Panc1 (cell line): ENCODE data around the gene TMCO2. TPM values are rescaled to one million over a fixed set of nuclear protein-coding genes. Genes with fewer than 3 reads are reported as not detected.

Experiments used
- ATAC-seq: fragments of 200-7000 bp; cut with Tn5 transposase; 2 replicates; pipeline ENCODE4 v1.9.1; 2020; ENCODE audit warnings: mild to moderate bottlenecking, moderate library complexity
- BruUV-seq: library from RNA; stranded (reverse); fragments of 400-500 nt; replicated peaks from 2 replicates; lab custom pipeline; 2021; lab: Mats Ljungman, UMichigan
- CTCF ChIA-PET: fragments of 300-600 bp; sonication (Branson Sonifier 250); formaldehyde crosslinking; loops from one replicate; lab custom pipeline; 2022; ENCODE audit warnings: antibody characterized with exemption; lab: Charles Lee
- POLR2A ChIA-PET: fragments of 300-600 bp; sonication (Branson Sonifier 250); formaldehyde crosslinking; loops from one replicate; lab custom pipeline; 2022; ENCODE audit warnings: antibody characterized with exemption; lab: Charles Lee
- DNase-seq: peaks from one replicate; pipeline ENCODE4 v3.0.0-alpha.2; 2010; ENCODE audit warnings: low read depth, low spot score
- H3K27ac ChIP-seq: 2 replicates; pipeline ENCODE4 v1.5.1; 2011; ENCODE audit warnings: mild to moderate bottlenecking, low read length, inconsistent platforms
- H3K27me3 ChIP-seq: fragments of 200-500 bp; sonication (Bioruptor generic); 2 replicates; pipeline ENCODE4 v1.6.0; 2014; ENCODE audit warnings: low read length, inconsistent platforms; ENCODE audit not compliant: control insufficient read depth, insufficient read depth
- H3K36me3 ChIP-seq: fragments of 200-500 bp; sonication (Bioruptor generic); 2 replicates; pipeline ENCODE4 v1.5.1; 2014; ENCODE audit warnings: inconsistent platforms, mild to moderate bottlenecking, low read length, moderate library complexity; ENCODE audit not compliant: control insufficient read depth, insufficient read depth
- H3K4me1 ChIP-seq: 2 replicates; pipeline ENCODE4 v1.5.1; 2011; ENCODE audit warnings: inconsistent platforms, mild to moderate bottlenecking, low read length, moderate library complexity; ENCODE audit not compliant: control insufficient read depth, insufficient read depth
- H3K4me3 ChIP-seq, 2 experiments: 2 replicates each; pipeline ENCODE4 v1.5.1; 2011 to 2012; ENCODE audit warnings: low read depth in 2 of 2, low read length in 2 of 2, mild to moderate bottlenecking in 2 of 2, inconsistent platforms in 1 of 2, moderate library complexity in 1 of 2
- H3K9me3 ChIP-seq: fragments of 200-500 bp; sonication (Bioruptor generic); 2 replicates; pipeline ENCODE4 v1.5.1; 2014; ENCODE audit warnings: low read depth, mild to moderate bottlenecking, inconsistent platforms, low read length, moderate library complexity; ENCODE audit not compliant: control insufficient read depth, insufficient read depth
- POLR2AphosphoS5 ChIP-seq: IDR thresholded peaks from 2 replicates; pipeline ENCODE4 v1.6.1; 2012; ENCODE audit warnings: mild to moderate bottlenecking, low read depth, low read length, moderate library complexity
- SIN3A ChIP-seq: IDR thresholded peaks from 2 replicates; pipeline ENCODE4 v1.6.1; 2012; ENCODE audit warnings: low read depth, mild to moderate bottlenecking, low read length, moderate library complexity, borderline replicate concordance; ENCODE audit not compliant: insufficient read depth
- TCF7L2 ChIP-seq: IDR thresholded peaks from 2 replicates; pipeline ENCODE4 v1.6.1; 2011; ENCODE audit warnings: mild to moderate bottlenecking, low read depth, low read length, inconsistent platforms
- in situ Hi-C: cut with HindIII; loops from 2 replicates; pipeline ENCODE4 v1.10.0; 2016; ENCODE audit warnings: low sequenced_read_pairs, low pct_unique_long_range_greater_than_20kb
- intact Hi-C: fragments of 100-400 bp; cut with micrococcal nuclease; formaldehyde crosslinking; loops from one replicate; pipeline ENCODE4 v1.10.0; 2022; ENCODE audit not compliant: unreplicated experiment
- total RNA-seq: library from RNA; stranded (reverse); gene quantifications from one replicate; pipeline ENCODE4 v1.2.1, GENCODE V29; 2021; ENCODE audit not compliant: unreplicated experiment
- TF ChIP-seq, protein P1 (sequence below), 2 experiments: IDR thresholded peaks; 2 replicates each; pipeline ENCODE4 v1.6.1; 2011 to 2012; ENCODE audit warnings: low read depth in 2 of 2, control low read depth in 1 of 2, low read length in 1 of 2, mild to moderate bottlenecking in 1 of 2, moderate library complexity in 1 of 2; ENCODE audit not compliant: insufficient read depth in 1 of 2
- TF ChIP-seq, protein P2 (sequence below): fragments of 450-650 bp; IDR thresholded peaks from 2 replicates; pipeline ENCODE4 v1.5.1; 2017; ENCODE audit warnings: mild to moderate bottlenecking

Gene TMCO2
- total RNA-seq, 1 experiment from 2014 or later = not detected

DNA sequence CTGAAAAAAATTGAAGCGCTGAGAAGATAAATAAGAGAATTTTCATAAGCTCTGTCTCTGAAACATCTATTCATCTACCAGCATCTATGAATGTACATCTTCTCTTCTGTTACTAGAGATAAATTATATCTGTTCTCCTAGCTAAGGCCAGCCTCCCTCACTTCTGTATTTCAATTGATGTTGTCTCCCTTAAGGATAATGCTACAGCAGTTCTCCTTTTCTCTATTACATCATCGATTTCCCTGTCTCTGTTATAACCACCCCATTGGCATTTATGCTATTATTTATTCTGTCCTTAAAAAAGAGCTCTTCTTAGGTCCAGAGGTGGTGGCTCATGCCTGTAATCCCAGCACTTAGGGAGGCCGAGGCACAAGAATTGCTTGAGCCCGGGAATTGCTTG is 42.9 kb upstream of the TMCO2 start:
- ATAC-seq = no peak
- CTCF ChIA-PET = no interaction called here
- Histone ChIP-seq H3K27me3 (no peaks in the 10 kb centered on the region), H3K4me3 (no peak overlapping the region), H3K27ac (no peak overlapping the region), H3K9me3 (no peaks in the 10 kb centered on the region), H3K4me1 (no peaks in the 10 kb centered on the region), H3K36me3 (peaks cover 3% of the 10 kb centered on the region; the same call in 1 of the 2 replicates)
- no TSS peak for BruUV-seq
- intact Hi-C loops (no loop called here), in situ Hi-C loops (no loop called here)
- no peak for DNase-seq
- TF ChIP-seq, protein P1, sequence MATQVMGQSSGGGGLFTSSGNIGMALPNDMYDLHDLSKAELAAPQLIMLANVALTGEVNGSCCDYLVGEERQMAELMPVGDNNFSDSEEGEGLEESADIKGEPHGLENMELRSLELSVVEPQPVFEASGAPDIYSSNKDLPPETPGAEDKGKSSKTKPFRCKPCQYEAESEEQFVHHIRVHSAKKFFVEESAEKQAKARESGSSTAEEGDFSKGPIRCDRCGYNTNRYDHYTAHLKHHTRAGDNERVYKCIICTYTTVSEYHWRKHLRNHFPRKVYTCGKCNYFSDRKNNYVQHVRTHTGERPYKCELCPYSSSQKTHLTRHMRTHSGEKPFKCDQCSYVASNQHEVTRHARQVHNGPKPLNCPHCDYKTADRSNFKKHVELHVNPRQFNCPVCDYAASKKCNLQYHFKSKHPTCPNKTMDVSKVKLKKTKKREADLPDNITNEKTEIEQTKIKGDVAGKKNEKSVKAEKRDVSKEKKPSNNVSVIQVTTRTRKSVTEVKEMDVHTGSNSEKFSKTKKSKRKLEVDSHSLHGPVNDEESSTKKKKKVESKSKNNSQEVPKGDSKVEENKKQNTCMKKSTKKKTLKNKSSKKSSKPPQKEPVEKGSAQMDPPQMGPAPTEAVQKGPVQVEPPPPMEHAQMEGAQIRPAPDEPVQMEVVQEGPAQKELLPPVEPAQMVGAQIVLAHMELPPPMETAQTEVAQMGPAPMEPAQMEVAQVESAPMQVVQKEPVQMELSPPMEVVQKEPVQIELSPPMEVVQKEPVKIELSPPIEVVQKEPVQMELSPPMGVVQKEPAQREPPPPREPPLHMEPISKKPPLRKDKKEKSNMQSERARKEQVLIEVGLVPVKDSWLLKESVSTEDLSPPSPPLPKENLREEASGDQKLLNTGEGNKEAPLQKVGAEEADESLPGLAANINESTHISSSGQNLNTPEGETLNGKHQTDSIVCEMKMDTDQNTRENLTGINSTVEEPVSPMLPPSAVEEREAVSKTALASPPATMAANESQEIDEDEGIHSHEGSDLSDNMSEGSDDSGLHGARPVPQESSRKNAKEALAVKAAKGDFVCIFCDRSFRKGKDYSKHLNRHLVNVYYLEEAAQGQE (IDR thresholded peaks at IDR 0.05; ENCODE audit: insufficient read depth in 1 of 2, low read depth in 2 of 2, low read length in 1 of 2) = no peak
- TF ChIP-seq, protein P2, sequence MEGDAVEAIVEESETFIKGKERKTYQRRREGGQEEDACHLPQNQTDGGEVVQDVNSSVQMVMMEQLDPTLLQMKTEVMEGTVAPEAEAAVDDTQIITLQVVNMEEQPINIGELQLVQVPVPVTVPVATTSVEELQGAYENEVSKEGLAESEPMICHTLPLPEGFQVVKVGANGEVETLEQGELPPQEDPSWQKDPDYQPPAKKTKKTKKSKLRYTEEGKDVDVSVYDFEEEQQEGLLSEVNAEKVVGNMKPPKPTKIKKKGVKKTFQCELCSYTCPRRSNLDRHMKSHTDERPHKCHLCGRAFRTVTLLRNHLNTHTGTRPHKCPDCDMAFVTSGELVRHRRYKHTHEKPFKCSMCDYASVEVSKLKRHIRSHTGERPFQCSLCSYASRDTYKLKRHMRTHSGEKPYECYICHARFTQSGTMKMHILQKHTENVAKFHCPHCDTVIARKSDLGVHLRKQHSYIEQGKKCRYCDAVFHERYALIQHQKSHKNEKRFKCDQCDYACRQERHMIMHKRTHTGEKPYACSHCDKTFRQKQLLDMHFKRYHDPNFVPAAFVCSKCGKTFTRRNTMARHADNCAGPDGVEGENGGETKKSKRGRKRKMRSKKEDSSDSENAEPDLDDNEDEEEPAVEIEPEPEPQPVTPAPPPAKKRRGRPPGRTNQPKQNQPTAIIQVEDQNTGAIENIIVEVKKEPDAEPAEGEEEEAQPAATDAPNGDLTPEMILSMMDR = no peak
- TF ChIP-seq TCF7L2 (no peak), POLR2AphosphoS5 (no peak), SIN3A (no peak)
- POLR2A ChIA-PET = interaction anchor here (0.6 kb wide), 1 partner anchor 37 kb away, joined by 3 read pairs; no protein-coding TSS in a partner anchor

DNA sequence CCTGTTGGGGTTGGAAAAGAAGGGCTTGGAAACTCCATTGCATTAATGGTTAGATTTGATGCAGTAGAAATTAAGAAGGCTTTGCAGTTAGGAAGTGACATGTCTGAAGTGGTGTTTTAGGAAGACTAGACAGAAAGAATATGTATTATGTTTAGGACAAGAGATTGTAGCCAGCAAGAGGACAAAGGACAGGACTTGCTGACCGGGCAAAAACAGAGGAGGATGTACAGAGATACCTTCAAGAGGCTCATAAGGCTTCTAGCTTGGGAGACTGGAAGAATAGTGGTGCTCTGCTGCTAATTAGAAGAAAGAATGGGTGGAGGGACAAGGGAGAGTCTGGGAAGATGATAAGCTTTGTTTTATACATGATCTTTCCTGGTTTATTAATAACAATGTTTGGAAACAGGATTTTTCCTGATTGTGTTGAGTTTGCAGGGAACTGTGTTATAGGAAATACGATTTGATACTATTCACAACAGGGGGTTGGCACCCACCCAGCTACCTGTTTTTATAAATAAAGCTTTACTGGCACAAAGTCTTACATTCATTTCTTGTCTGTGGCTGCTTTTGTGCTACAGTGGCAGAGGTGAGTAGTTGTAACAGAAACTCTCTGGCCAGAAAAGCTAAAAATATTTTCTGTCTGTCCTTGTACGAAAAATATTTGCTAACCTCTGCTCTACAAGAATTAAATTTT is 37.1 kb upstream of the TMCO2 start:
- no TSS peak for BruUV-seq
- intact Hi-C loops = no loop called here
- Histone ChIP-seq H3K4me3 (no peak overlapping the region), H3K27ac (no peak overlapping the region), H3K4me1 (no peaks in the 10 kb centered on the region), H3K27me3 (no peaks in the 10 kb centered on the region), H3K36me3 (no peaks in the 10 kb centered on the region), H3K9me3 (no peaks in the 10 kb centered on the region)
- DNase-seq (no peak), ATAC-seq (no peak)
- POLR2A ChIA-PET = no interaction called here
- CTCF ChIA-PET = no interaction called here
- TF ChIP-seq, protein P2 = no peak
- in situ Hi-C loops = no loop called here
